GM20000 (cell line): ENCODE data around the gene KCNQ1.

Experiments used
- DNase-seq: peaks from one replicate; pipeline ENCODE4 v3.0.0; 2012; ENCODE audit warnings: low spot score
- CTCF ChIP-seq: IDR thresholded peaks from 2 replicates; pipeline ENCODE4 v1.5.1; 2012; ENCODE audit warnings: mild to moderate bottlenecking, control low read depth; ENCODE audit errors: extremely low read depth, missing control alignments

The KCNQ1 gene

GRCh38 chr11:2647167-2647566, 202.4 kb downstream of the KCNQ1 start:
- DNase-seq = no peak
- no peak for TF ChIP-seq CTCF

DNA sequence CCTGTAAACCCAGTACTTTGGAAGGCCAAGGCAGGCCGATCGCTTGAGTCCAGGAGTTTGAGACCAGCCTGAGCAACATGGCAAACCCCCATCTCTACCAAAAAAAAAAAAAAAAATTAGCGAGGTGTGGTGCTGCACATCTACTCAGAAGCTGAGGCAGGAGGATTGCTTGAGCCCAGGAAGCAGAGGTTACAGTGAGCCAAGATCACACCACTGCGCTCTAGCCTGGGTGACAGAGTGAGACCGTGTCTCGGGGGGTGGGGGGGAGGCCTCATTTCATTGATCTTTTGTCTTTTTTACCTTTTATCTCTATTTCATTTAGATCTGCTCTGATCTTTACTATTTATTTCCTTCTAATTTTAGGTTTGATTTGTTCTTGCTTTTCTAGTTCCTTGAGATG, 203.1 kb downstream of the KCNQ1 start:
- no peak for TF ChIP-seq CTCF
- no peak for DNase-seq

DNA sequence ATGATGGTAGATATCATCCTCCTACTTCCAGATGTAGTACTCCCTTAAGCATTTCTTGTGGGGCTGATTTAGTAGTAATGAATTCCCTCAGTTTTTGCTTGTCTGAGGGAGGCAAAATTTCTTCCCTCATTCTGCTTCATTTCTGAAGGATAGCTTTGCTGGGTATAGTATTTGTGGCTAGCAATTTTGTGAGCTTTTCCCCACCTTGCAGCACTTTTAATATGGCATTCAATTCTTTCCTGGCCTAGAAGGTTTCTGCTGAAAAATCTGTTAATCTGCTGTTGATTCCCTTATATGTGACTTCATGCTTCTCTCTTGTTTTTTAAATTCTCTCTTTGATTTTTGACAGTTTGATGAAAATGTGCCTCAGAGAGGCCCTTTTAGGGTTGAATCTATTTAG, 204.6 kb downstream of the KCNQ1 start:
- no peak for DNase-seq
- no peak for TF ChIP-seq CTCF

DNA sequence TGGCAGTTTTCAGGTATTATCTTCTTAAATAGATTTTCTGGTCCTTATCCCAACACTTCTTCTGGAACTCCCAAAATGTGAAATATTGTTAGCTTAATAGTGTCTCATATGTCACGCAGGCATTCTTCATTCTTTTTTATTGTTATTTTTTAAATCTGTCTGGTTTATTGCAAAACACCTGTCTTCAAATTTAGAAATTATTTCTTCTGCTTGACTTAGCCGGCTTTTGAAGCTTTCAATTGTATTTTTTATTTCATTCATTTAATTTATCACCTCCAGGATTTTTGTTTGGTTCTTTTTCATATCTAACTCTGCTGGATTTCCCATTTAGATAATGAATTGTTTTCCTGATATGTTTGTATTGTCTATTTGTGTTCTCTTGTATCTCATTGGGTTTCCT, 205.0 kb downstream of the KCNQ1 start:
- no peak for DNase-seq
- no peak for TF ChIP-seq CTCF

- no peak for TF ChIP-seq CTCF
- no peak for DNase-seq
These were observed 205.6 kb downstream of the KCNQ1 start for GRCh38 chr11:2650343-2650867.

DNA sequence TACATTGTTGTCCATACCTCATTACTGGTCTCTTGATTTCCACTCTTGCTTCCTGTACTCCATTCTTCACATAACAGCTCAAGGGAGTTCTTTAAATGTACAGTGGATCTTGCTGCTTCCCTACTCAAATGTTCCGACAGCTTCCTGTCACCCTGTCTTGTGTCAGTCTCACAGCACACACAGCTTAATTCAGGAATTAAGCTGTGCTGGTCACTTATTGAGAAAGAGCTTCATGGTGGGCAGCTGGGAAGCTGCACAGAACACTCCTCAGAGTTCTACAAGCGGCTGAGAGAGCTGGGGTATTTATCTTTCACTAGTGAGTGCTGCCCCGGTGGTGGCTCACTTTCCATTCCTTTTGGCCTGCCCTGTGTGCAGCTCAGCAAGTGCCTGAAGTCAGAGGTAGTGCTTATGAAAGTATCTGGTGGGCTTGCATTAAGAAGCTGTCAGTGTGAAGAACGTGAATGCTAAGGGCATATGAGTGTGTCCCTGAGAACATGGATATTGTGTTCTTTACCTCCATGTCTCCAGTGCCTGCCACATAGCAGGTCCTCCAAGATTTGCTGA, 206.3 kb downstream of the KCNQ1 start:
- TF ChIP-seq CTCF = no peak
- DNase-seq = no peak

DNA sequence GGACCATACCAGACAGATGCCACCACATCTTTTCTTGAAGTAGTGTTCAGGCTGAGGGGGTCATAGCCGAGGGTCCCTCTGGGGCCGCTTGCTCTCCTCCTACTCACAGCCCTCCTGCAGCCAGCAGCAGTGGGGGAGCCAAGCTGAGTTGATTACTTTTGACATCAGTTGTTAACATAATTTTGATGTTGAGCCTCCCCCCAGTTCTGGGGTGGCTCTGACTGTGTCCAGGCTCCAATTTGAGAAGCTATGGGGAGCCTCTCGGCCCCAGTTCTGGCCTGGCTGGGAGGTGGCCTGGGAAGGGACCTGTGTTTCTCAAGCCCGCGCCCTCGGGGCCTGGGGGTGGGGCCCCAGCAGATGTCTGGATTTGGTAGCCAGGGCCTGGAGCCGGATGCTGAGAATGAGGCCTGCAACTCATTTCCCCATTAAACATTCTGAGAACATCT, 207.0 kb downstream of the KCNQ1 start:
- no peak for DNase-seq

More for the DNA sequence above, 207.0 kb downstream of the KCNQ1 start:
- no peak for TF ChIP-seq CTCF
